B cell (primary cell): ENCODE results near the gene PALM3.

Source experiments
- EZH2 ChIP-seq: IDR thresholded peaks from 2 replicates; pipeline ENCODE4 v1.6.1; 2012; ENCODE audit warnings: borderline replicate concordance, low read depth, mild to moderate bottlenecking, moderate library complexity, low read length; ENCODE audit not compliant: insufficient read depth, poor library complexity, severe bottlenecking
- TF ChIP-seq, protein P1 (sequence below): fragments of 200-600 bp; IDR thresholded peaks from one replicate; pipeline ENCODE4 v1.8.0; 2022; ENCODE audit warnings: antibody characterized with exemption, mild to moderate bottlenecking

DNA sequence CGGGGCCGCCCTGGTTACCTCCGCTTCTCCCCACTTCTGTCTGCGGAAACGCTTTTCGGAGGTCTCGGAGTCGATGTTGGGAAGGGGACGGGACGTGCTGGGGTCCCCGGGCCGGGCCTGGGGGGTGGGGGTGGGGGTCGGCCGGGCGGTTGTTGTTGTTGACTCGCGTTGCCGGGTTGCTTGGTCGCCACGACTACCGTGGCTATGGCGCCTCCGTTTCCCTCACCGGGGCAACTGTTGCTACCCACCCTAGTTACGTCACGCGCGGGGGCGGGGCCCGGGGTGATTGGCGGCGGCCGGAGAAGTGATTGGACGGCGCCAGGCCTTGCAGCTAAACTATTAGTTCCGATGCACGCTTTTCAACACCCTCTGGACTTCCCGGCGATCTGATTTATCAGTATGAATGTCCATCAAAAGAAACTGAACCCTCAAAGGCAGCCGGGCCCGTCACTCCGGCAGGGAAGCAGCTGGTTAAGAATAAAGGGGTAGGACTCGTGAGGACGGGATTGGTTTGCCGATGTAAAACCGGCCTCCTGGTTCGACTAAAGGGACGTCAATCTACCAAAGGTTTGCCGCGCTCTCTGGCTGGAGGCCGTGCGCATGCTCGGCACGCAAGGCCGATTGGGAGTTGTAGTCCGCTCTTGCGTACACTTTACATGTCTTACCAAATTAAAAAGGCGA lies 55.7 kb downstream of the PALM3 start, which contains the start of gene RFX1:
- TF ChIP-seq, protein P1, sequence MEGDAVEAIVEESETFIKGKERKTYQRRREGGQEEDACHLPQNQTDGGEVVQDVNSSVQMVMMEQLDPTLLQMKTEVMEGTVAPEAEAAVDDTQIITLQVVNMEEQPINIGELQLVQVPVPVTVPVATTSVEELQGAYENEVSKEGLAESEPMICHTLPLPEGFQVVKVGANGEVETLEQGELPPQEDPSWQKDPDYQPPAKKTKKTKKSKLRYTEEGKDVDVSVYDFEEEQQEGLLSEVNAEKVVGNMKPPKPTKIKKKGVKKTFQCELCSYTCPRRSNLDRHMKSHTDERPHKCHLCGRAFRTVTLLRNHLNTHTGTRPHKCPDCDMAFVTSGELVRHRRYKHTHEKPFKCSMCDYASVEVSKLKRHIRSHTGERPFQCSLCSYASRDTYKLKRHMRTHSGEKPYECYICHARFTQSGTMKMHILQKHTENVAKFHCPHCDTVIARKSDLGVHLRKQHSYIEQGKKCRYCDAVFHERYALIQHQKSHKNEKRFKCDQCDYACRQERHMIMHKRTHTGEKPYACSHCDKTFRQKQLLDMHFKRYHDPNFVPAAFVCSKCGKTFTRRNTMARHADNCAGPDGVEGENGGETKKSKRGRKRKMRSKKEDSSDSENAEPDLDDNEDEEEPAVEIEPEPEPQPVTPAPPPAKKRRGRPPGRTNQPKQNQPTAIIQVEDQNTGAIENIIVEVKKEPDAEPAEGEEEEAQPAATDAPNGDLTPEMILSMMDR = no peak
- no peak for TF ChIP-seq EZH2
